SH-SY5Y (cell line): Measurements from ENCODE around the gene DOK6.

Experiments
- GATA2 ChIP-seq: IDR thresholded peaks from 2 replicates; pipeline ENCODE4 v1.6.1; 2011; ENCODE audit warnings: mild to moderate bottlenecking, low read depth, low read length
- GATA3 ChIP-seq: IDR thresholded peaks from 2 replicates; pipeline ENCODE4 v1.6.1; 2011; ENCODE audit warnings: low read depth, mild to moderate bottlenecking, low read length, moderate library complexity

Gene DOK6

DNA sequence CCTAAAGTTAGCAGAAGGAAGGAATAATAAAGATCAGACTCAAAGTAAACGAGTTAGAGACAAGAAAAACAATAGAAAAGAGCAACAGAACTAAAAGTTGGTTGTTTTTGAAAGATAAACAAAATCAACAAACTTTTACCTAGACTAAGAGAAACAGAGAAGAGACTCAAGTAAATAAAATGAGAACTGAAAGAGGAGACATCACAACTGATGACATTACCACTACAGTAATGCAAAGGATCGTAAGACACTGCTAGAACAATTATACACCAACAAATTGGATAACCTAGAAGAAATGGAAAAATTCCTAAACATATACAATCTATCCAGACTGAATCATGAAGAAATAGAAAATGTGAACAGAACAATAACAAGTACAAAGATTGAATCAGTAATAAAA, 407.7 kb downstream of the DOK6 start:
- TF ChIP-seq GATA2 (no peak), GATA3 (no peak)

DNA sequence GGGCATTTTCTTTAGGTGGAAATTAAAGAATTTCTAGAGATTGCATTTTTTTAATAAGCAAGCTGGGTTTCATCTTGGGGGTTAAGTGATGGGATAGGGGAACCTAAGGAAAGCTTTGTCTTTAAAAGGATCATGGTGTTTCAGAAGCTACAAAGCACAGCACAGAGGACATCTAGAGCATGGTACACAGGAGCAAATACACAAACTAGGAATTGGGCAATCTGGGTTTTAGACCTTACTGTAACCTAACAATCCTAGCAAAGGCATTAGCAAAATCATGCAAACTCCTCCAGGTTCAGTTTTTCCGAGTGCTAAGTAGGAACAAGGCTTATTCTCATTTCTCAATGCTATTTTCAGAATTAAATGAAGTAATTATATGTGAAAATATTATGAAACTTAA, 412.9 kb downstream of the DOK6 start:
- TF ChIP-seq GATA3 (no peak), GATA2 (no peak)

- TF ChIP-seq GATA2 (no peak), GATA3 (no peak)
These were observed 414.2 kb downstream of the DOK6 start for GRCh38 chr18:69814861-69815385.

DNA sequence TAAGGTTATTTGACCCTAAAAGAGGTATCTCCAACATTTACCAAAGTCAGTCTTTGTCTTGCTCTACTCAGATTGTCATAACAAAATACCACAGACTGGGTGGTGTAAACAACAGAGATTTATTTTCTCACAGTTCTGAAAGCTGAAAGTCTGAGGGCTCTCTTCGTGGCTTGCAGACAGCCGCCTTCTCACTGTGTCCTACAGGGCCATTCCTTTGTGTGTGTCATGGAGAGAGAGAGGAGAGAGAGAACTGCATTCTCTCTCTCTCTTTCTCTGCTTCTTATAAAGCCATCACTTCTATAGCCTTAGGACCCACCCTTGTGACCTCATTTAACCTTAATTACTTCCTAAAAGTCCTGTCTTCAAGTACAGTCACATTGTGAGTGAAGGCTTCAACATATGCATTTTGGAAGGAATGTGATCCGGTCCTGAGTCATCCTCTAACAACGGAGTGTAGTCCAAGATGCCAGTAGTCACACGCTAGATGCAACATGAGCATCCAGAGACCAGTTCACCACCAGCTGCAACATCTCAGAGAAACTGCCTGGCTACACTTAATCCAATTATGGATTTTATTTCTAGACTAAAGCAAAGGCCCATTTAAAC, 416.8 kb downstream of the DOK6 start:
- TF ChIP-seq GATA2 (no peak), GATA3 (no peak)

DNA sequence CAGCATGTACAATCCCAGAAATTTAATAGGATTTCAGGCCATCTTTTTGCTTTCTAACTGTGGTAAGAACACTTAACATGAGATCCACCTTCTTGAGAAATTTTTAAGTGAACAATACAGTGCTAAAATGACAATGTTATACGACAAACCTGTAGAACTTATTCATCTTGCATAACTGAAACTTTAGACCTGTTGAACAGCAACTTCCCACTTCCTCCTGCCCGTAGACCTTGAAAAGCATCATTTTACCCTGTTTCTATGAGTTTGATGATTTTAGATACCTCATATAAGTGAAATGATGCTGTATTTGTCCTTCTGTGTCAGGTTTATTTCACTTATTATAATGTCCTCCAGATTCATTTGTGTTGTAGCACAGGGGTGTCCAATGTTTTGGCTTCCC, 418.8 kb downstream of the DOK6 start:
- TF ChIP-seq GATA3 (no peak), GATA2 (no peak)

GRCh38 chr18:69820538-69820937, 419.9 kb downstream of the DOK6 start:
- no peak for TF ChIP-seq GATA2

DNA sequence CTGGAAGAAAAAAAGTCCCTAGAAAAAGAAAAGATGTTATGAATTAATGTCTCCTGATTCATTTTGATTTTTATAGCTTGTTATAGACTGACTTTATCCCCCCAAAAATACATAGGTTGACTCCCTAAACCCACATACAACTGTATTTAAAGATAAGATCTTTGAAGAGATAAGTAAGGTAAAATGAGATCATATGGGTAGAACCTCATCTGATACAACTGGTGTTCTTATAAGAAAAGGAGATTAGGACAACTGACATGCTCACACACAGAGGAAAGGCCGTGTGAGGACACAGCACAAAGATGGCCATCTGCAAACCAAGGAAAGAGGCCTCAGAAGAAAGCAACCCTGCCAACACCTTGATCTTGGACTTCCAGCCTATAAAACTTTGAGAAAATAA, 429.5 kb downstream of the DOK6 start:
- no peak for TF ChIP-seq GATA2
- no peak for TF ChIP-seq GATA3

- no peak for TF ChIP-seq GATA2
- no peak for TF ChIP-seq GATA3
These were observed 437.3 kb downstream of the DOK6 start for GRCh38 chr18:69838003-69838402.

GRCh38 chr18:69838620-69839411, 438.1 kb downstream of the DOK6 start:
- TF ChIP-seq GATA3 (no peak), GATA2 (no peak)

- TF ChIP-seq GATA2 (no peak), GATA3 (no peak)
These were observed 438.8 kb downstream of the DOK6 start for GRCh38 chr18:69839497-69839896.

DNA sequence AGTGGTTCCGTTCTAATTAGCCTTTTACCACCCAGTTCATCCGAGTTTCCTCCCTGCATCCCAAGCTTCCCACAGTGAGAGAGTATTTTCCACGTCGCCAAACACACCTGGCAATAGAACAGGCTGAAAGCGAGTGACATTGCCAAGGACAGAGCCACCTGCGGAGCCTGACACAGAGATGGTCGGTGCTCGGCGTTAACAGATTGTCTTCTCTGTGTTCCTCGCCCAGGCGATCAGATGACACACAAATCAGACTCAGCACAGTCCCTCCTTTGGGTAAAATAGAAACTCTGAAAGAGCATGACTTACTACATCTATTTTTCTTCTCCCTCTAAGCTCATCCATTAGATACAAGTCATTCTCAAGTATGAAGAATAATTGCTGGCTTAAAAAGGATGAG, 439.3 kb downstream of the DOK6 start:
- no peak for TF ChIP-seq GATA2
- no peak for TF ChIP-seq GATA3

GRCh38 chr18:69840445-69840844, 439.8 kb downstream of the DOK6 start:
- TF ChIP-seq GATA2 (no peak), GATA3 (no peak)

GRCh38 chr18:69841117-69841516, 440.4 kb downstream of the DOK6 start:
- TF ChIP-seq GATA2 (no peak), GATA3 (no peak)

DNA sequence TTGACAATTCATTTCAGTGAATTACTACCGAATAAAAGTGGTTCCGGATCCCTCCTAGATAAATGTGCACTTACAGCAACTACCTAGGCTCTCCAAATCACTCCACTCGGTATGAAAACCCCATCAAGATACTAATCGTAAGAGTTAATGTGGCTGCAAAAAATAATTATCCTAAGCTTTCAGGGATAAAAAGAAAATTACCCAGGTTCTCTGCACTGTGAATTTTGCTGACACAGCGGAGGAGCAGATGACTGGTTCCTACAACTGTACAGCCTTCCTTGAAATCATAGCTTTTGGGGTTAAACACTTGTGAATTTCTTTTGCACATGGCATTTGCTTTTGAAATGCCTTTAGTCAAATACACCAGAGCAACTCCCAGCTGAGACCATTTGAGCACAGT, 442.3 kb downstream of the DOK6 start:
- TF ChIP-seq GATA3, result no peak

DNA sequence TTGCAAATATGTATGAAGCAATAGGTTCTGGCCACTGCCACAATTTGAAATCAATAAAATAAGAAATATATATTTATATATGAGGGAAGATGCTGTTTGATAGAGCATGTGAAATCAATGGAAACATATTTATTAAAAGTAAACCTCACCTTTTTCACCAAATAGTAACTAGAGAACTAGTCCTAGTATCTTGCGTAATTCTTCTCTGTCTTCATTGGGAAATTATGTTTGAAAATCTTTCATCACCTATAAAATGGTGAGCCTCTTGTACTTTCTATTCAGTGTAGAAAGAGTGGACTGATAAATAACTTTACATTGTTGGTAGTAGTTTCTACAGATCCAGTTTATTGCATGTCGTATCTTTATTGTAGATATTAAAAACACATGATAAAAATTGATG, 444.0 kb downstream of the DOK6 start:
- TF ChIP-seq GATA2, result no peak
- no peak for TF ChIP-seq GATA3
